WI38 (cell line): Measurements from ENCODE around the gene UFD1.

ENCODE experiments used
- H3K4me3 ChIP-seq: 2 replicates; pipeline ENCODE4 v1.5.1; 2011; ENCODE audit warnings: low read depth, mild to moderate bottlenecking, control low read depth, low read length
- CTCF ChIP-seq: IDR thresholded peaks from 2 replicates; pipeline ENCODE4 v1.5.1; 2012; ENCODE audit warnings: low read depth, mild to moderate bottlenecking, control low read depth, low read length

UFD1 gene

GRCh38 chr22:19424186-19424500 lies 54.9 kb downstream of the UFD1 start:
- no peak for TF ChIP-seq CTCF
- no peak overlapping the region for H3K4me3 ChIP-seq

DNA sequence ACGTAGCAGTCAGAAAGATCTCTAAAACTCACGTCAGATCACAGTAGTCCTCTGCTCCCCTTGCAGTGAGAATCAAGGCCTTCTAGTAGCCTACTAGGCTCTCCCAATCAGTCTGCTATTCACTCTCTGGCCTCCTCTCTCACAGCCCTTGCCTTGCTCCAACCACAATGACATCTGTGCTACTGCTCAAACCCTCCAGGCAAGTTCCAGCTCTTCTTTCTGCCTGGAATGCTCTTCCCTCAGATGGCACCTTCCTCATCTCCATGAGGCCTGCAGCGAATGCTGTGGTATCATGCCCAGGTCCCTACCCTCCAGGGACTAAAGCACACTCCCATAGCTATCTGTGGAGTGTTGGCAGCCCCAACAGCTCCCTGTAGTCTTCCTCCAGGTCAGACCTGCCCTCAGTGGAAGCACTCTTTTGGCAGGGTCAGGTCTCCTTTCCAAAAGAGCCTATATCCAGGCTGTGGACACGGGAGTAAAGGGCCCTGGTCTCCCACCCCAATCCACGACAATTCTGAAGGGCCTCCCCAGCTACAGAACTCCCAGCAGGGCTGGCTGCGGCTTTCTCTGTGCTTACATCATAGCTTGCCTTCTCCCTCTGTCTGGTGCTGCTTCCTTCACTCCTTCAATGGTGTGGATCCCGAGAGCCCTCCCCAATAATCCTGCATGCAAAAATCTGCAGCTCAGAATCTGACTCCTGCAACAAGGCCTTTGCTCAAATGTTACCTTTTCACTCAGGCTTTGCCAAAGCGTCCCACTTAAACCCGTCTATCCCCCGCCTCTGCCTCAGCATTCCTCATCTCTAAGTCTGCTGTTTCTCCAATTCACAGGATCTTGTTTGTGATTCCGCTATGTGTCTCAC lies 56.3 kb downstream of the UFD1 start:
- H3K4me3 ChIP-seq, result no peak overlapping the region
- no peak for TF ChIP-seq CTCF

GRCh38 chr22:19420321-19420720 lies 58.7 kb downstream of the UFD1 start:
- H3K4me3 ChIP-seq, result no peak overlapping the region
- no peak for TF ChIP-seq CTCF

DNA sequence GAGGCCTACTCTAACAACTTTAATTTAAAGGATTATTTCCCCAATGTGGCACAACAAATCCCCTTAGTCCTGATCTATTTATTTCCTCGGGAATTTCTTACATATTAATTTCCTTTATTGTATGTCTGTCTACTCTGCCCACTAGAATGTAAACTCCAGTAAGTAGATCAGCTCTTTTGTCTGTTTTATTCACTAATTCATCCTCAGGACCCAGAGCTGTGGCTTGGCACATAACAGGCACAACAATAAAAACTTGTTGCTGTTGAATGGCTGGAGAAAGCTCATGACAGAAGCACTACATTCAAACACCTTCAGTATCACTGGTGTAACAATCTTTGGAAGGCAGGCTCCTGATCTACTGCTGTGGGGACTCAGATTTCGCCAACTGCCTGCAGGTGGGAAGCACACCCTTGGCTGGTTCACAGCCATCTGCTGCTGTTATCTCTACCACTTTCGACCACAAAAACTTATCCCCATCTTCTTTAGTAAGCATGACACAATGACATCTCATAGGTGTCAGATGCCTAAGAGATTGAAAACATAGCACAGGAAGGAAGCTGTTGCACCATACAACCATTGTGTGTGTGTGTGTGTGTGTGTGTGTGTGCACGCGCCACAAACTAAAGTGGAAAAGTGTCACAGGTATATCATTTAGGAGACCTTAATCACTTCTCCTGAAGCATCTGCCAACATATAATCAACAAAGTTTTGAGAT lies 59.4 kb downstream of the UFD1 start:
- TF ChIP-seq CTCF, result no peak
- no peak overlapping the region for H3K4me3 ChIP-seq

DNA sequence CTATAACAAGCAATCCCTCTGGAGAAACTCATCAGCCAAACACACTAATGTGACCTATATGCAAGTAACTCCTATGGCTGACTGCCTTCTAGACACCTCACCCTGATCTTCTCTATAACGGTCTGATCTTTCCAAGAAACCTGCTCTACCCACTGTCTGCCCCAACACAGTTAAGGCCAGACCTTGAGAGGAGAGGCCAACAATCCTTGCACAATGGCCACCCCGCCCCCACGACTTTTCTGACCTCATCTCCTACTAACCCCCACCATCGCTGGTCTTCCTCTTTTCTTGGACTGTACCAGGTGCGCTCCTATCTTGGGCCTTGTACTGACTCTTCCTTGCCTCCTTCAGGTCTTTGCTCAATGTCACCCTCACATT lies 59.9 kb downstream of the UFD1 start:
- no peak for TF ChIP-seq CTCF
- no peak overlapping the region for H3K4me3 ChIP-seq

DNA sequence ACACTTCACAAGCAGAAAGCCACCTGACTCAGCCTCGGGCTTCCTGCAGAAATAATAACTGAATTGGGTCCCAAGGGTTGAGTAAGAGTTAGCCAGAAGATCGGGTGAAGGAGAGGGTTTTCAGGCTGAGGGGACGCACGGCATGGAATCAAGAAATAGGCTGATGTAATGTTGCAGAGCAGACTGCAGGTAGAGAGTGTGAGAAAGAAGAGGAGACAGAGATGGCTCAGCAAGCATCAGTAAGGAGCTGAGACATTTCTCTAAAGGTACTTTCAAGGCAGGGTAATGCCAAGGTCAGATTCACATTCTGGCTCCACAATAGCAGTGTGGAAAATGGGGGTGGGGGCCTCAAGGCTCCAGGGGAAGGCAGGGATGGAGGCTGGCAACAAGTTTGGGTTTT lies 66.1 kb downstream of the UFD1 start:
- no peak overlapping the region for H3K4me3 ChIP-seq
- TF ChIP-seq CTCF, result no peak

GRCh38 chr22:19412478-19412877 lies 66.5 kb downstream of the UFD1 start:
- no peak for TF ChIP-seq CTCF
- no peak overlapping the region for H3K4me3 ChIP-seq
